Measurements from ENCODE around the gene TELO2.

DNA sequence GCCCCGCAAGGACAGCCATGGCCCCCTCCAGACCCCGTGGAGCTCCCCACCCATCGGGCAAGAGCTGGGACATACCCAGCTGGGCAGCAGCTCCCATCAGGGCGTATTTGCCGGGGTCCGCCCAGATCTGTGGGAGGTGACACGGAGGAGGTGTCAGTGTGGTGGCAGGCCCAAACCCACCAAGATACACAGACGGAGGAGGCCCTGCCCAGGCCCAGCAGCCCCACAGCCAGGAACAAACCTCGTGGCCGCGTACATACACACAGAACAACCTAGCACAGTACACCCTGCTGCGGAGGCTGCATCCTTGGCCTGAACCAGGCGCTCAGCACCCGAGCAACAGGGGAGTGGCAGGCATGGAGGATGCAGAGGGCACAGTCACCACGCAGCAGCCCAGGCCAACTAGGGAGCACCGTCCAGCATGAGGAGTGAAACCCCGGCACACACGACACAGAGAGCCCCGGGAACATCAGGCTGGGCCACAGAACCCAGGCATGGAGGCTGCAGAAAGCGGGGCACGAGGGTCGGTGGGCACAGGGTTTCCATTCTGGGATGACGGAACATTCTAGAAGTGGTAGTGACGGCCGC is 43.9 kb upstream of the TELO2 start:
- TF ChIP-seq, protein P1, sequence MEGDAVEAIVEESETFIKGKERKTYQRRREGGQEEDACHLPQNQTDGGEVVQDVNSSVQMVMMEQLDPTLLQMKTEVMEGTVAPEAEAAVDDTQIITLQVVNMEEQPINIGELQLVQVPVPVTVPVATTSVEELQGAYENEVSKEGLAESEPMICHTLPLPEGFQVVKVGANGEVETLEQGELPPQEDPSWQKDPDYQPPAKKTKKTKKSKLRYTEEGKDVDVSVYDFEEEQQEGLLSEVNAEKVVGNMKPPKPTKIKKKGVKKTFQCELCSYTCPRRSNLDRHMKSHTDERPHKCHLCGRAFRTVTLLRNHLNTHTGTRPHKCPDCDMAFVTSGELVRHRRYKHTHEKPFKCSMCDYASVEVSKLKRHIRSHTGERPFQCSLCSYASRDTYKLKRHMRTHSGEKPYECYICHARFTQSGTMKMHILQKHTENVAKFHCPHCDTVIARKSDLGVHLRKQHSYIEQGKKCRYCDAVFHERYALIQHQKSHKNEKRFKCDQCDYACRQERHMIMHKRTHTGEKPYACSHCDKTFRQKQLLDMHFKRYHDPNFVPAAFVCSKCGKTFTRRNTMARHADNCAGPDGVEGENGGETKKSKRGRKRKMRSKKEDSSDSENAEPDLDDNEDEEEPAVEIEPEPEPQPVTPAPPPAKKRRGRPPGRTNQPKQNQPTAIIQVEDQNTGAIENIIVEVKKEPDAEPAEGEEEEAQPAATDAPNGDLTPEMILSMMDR (IDR thresholded peaks at IDR 0.05) = no peak
- TF ChIP-seq POLR2A (IDR thresholded peaks at IDR 0.05) = no peak

All from Peyer's patch (tissue), 4 donors.